Caco-2 (cell line): ENCODE data around the gene RFC3. TPM values are rescaled to one million over a fixed set of nuclear protein-coding genes. Genes with fewer than 3 reads are reported as not detected.

ENCODE experiments used
- BruUV-seq: library from RNA; stranded (reverse); fragments of 400-500 nt; replicated peaks from 2 replicates; lab custom pipeline; 2021; lab: Mats Ljungman, UMichigan
- CTCF ChIA-PET: fragments of 300-600 bp; sonication (Branson Sonifier 250); formaldehyde crosslinking; loops from one replicate; lab custom pipeline; 2022; ENCODE audit warnings: antibody characterized with exemption; lab: Charles Lee
- POLR2A ChIA-PET: fragments of 300-600 bp; sonication (Branson Sonifier 250); formaldehyde crosslinking; loops from one replicate; lab custom pipeline; 2022; ENCODE audit warnings: antibody characterized with exemption; lab: Charles Lee
- DNase-seq, 2 experiments: peaks; one replicate each; pipeline versions ENCODE4 v3.0.0 to v3.0.0-alpha.2; 2020 to 2022
- H3K27me3 ChIP-seq: replicated peaks from 2 replicates; pipeline ENCODE4 v1.6.0; 2011; ENCODE audit warnings: low read length; ENCODE audit not compliant: control insufficient read depth, insufficient read depth
- H3K36me3 ChIP-seq: 2 replicates; pipeline ENCODE4 v1.5.1; 2011; ENCODE audit warnings: low read length; ENCODE audit not compliant: control insufficient read depth, insufficient read depth
- H3K4me1 ChIP-seq: fragments of 250-450 bp; sonication (Bioruptor Pico); 2 replicates; pipeline ENCODE4 v1.5.1; 2020; ENCODE audit warnings: mild to moderate bottlenecking
- H3K4me3 ChIP-seq: 2 replicates; pipeline ENCODE4 v1.5.1; 2011; ENCODE audit warnings: low read depth, mild to moderate bottlenecking, control low read depth, low read length
- H3K9me3 ChIP-seq: fragments of 250-450 bp; sonication (Bioruptor Pico); 2 replicates; pipeline ENCODE4 v1.5.1; 2020; ENCODE audit warnings: mild to moderate bottlenecking, moderate library complexity
- H3K27ac Mint-ChIP-seq: one replicate; pipeline ENCODE4 v1.8.0; 2022; ENCODE audit warnings: mixed read lengths; ENCODE audit not compliant: unreplicated experiment
- H3K27me3 Mint-ChIP-seq: one replicate; pipeline ENCODE4 v1.8.0; 2022; ENCODE audit warnings: mixed read lengths; ENCODE audit not compliant: insufficient read depth, unreplicated experiment
- H3K36me3 Mint-ChIP-seq: one replicate; pipeline ENCODE4 v1.8.0; 2022; ENCODE audit warnings: mild to moderate bottlenecking, mixed read lengths; ENCODE audit not compliant: insufficient read depth, unreplicated experiment
- H3K4me1 Mint-ChIP-seq: one replicate; pipeline ENCODE4 v1.8.0; 2022; ENCODE audit warnings: low read depth, mixed read lengths; ENCODE audit not compliant: unreplicated experiment
- H3K4me3 Mint-ChIP-seq: one replicate; pipeline ENCODE4 v1.8.0; 2022; ENCODE audit warnings: mild to moderate bottlenecking, moderate library complexity, mixed read lengths; ENCODE audit not compliant: unreplicated experiment
- H3K9me3 Mint-ChIP-seq: one replicate; pipeline ENCODE4 v1.8.0; 2022; ENCODE audit warnings: mixed read lengths; ENCODE audit not compliant: unreplicated experiment
- intact Hi-C: fragments of 100-400 bp; cut with micrococcal nuclease; formaldehyde crosslinking; loops from one replicate; pipeline ENCODE4 v1.10.0; 2022; ENCODE audit not compliant: unreplicated experiment
- total RNA-seq: library from RNA; stranded (reverse); gene quantifications from 2 replicates; pipeline ENCODE4 v1.2.3, GENCODE V29; 2022
- TF ChIP-seq, protein P1 (sequence below), 2 experiments: fragments of 200-600 bp in 1 of 2; IDR thresholded peaks; 1 replicate in 1 of 2; 2 replicates in 1 of 2; pipeline versions ENCODE4 v1.5.1 to v1.8.0; 2011 to 2022; ENCODE audit warnings: antibody characterized with exemption in 1 of 2, control low read depth in 1 of 2, inconsistent platforms in 1 of 2, low read depth in 1 of 2, low read length in 1 of 2, mild to moderate bottlenecking in 1 of 2, moderate library complexity in 1 of 2; ENCODE audit not compliant: insufficient read depth in 1 of 2, severe bottlenecking in 1 of 2, unreplicated experiment in 1 of 2

The RFC3 gene
- total RNA-seq, 1 experiment from 2014 or later = 50.2 TPM

DNA sequence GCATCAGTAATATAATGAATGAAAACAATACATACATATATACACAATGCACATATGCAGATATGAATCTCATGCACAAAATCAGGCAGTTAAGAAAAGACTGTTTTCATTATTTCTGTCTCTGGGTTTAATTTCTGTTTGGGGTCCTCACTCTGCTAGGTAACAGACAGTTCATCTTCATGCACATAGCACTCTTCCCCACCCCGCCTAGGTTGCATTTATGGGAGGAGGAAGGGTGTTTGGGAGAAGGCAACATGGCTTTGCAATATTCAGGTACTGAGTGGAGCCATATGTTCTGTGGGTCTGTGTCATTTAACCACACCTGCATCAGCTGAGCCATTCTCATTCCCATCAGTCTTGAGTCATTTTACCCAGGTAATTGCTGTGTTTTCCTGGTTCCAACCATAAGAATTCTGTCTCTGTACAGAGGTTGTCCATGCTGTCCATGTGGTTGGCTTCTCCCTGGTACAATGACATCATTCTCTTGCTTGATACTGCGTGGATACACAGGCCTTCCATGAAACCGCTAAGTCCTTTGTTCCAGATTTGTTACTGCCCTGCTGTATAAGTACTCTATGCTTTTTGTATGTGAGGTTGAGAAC, 45.3 kb downstream of the RFC3 start:
- Histone ChIP-seq H3K4me1 (no peaks in the 10 kb centered on the region), H3K27me3 (no peaks in the 10 kb centered on the region), H3K4me3 (no peak overlapping the region), H3K9me3 (no peaks in the 10 kb centered on the region), H3K36me3 (no peaks in the 10 kb centered on the region)
- no peak overlapping the region for H3K27ac Mint-ChIP-seq
- TF ChIP-seq, protein P1, sequence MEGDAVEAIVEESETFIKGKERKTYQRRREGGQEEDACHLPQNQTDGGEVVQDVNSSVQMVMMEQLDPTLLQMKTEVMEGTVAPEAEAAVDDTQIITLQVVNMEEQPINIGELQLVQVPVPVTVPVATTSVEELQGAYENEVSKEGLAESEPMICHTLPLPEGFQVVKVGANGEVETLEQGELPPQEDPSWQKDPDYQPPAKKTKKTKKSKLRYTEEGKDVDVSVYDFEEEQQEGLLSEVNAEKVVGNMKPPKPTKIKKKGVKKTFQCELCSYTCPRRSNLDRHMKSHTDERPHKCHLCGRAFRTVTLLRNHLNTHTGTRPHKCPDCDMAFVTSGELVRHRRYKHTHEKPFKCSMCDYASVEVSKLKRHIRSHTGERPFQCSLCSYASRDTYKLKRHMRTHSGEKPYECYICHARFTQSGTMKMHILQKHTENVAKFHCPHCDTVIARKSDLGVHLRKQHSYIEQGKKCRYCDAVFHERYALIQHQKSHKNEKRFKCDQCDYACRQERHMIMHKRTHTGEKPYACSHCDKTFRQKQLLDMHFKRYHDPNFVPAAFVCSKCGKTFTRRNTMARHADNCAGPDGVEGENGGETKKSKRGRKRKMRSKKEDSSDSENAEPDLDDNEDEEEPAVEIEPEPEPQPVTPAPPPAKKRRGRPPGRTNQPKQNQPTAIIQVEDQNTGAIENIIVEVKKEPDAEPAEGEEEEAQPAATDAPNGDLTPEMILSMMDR (IDR thresholded peaks at IDR 0.05; ENCODE audit: insufficient read depth in 1 of 2, low read depth in 1 of 2, low read length in 1 of 2, severe bottlenecking in 1 of 2, unreplicated experiment in 1 of 2) = no peak
- no peaks in the 10 kb centered on the region for H3K27me3 Mint-ChIP-seq
- H3K4me1 Mint-ChIP-seq = no peaks in the 10 kb centered on the region
- DNase-seq = no peak
- no peaks in the 10 kb centered on the region for H3K36me3 Mint-ChIP-seq
- POLR2A ChIA-PET = no interaction called here
- no peaks in the 10 kb centered on the region for H3K9me3 Mint-ChIP-seq
- BruUV-seq = no TSS peak
- intact Hi-C loops = no loop called here
- CTCF ChIA-PET = no interaction called here
- no peak overlapping the region for H3K4me3 Mint-ChIP-seq

DNA sequence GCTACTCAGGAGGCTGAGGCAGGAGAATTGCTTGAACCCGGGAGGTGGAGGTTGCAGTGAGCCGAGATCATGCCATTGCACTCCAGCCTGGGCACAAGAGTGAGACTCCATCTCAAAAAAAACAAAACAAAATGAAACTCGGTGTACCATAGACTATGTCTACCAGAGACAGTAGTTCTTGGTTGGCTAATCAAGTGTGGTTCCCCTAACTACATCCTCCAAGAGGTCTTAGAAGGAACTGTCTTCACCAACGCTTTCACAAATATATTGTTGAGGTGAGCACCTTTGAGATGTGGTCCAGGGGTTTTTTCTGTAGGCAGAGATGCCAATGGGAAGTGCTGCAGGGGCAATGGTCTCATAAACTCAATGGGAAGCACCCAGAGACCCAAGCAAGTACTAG, 48.0 kb downstream of the RFC3 start:
- Mint-ChIP-seq H3K4me3 (no peak overlapping the region), H3K27ac (no peak overlapping the region), H3K4me1 (no peaks in the 10 kb centered on the region), H3K27me3 (no peaks in the 10 kb centered on the region), H3K36me3 (no peaks in the 10 kb centered on the region), H3K9me3 (no peaks in the 10 kb centered on the region)
- Histone ChIP-seq H3K27me3 (no peaks in the 10 kb centered on the region), H3K4me3 (no peak overlapping the region), H3K36me3 (no peaks in the 10 kb centered on the region), H3K9me3 (no peaks in the 10 kb centered on the region), H3K4me1 (peaks cover 3% of the 10 kb centered on the region)
- POLR2A ChIA-PET = no interaction called here
- BruUV-seq = no TSS peak
- DNase-seq = no peak
- CTCF ChIA-PET = no interaction called here
- TF ChIP-seq, protein P1 (IDR thresholded peaks at IDR 0.05; ENCODE audit: insufficient read depth in 1 of 2, low read depth in 1 of 2, low read length in 1 of 2, severe bottlenecking in 1 of 2, unreplicated experiment in 1 of 2) = no peak
- intact Hi-C loops = no loop called here

DNA sequence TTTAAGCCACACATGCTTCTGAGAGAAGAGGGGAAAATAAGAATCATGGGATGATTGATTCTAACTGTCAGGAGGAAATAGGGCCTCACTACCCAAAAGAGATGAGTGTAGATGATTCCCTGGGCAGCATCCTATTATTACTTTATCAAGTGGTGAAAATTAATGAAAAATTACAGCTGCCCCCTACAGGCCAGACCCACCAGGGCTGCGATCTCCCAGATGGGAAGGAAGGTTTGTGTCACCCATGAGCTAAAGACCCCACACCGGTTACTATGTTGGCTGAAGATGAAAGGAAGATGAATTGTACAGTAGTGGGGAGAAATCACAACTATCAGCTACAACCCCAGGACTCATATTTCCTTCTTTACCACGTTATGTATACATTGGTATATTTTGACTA, 49.5 kb downstream of the RFC3 start:
- no peak for DNase-seq
- Histone ChIP-seq H3K9me3 (no peaks in the 10 kb centered on the region), H3K36me3 (no peaks in the 10 kb centered on the region), H3K4me3 (no peak overlapping the region), H3K27me3 (no peaks in the 10 kb centered on the region), H3K4me1 (peaks cover 19% of the 10 kb centered on the region)
- no TSS peak for BruUV-seq
- TF ChIP-seq, protein P1 (IDR thresholded peaks at IDR 0.05; ENCODE audit: insufficient read depth in 1 of 2, low read depth in 1 of 2, low read length in 1 of 2, severe bottlenecking in 1 of 2, unreplicated experiment in 1 of 2) = no peak
- Mint-ChIP-seq H3K4me1 (peaks cover 13% of the 10 kb centered on the region), H3K9me3 (no peaks in the 10 kb centered on the region), H3K27ac (no peak overlapping the region), H3K36me3 (no peaks in the 10 kb centered on the region), H3K4me3 (no peak overlapping the region), H3K27me3 (no peaks in the 10 kb centered on the region)
- ChIA-PET CTCF (interaction anchor here (0.5 kb wide), 1 partner anchor 274 kb away, joined by 5 read pairs; no protein-coding TSS in a partner anchor), POLR2A (no interaction called here)
- intact Hi-C loops = no loop called here
